Measurements from ENCODE around the gene MAN2A1. TPM values are rescaled to one million over a fixed set of nuclear protein-coding genes. Genes with fewer than 3 reads are reported as not detected.

The MAN2A1 gene
- total RNA-seq, 1 experiment from 2014 or later: 51.0 TPM

DNA sequence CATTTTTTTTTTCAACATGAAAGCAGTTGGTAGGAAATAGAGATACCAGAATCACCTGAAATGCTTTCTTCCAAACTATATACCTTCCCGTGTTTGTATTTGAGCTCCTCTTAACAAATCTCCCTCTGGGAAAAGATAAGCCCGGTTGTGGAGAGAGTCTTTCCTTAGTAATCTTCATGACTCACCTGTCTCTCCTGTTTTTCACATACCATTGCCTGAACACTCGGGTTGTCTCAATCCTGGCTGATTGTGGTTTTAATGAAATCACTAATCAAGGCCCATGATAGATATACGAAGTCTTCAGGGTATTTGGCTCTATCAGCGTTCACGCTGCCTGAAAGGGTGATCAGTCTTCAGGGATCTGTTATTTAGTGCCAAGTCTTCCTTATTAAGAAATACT, 136.7 kb downstream of the MAN2A1 start:
- Histone ChIP-seq H3K36me3 (ENCODE audit: control insufficient read depth, insufficient read depth, low read length) (no peaks in the 10 kb centered on the region; the same call in 1 of the 2 replicates), H3K4me1 (ENCODE audit: control insufficient read depth, insufficient read depth, low read length) (no peaks in the 10 kb centered on the region), H3K4me3 (ENCODE audit: low read depth in 2 of 2, low read length in 2 of 2) (no peak overlapping the region), H3K27ac (ENCODE audit: low read length) (no peak overlapping the region), H3K9me3 (ENCODE audit: control insufficient read depth, insufficient read depth, low read depth, low read length) (no peaks in the 10 kb centered on the region), H3K27me3 (ENCODE audit: control insufficient read depth, insufficient read depth, low read length) (no peaks in the 10 kb centered on the region)
- intact Hi-C loops (cut with micrococcal nuclease; ENCODE audit: unreplicated experiment): no loop called here
- in situ Hi-C loops (cut with HindIII; ENCODE audit: low pct_unique_long_range_greater_than_20kb, low sequenced_read_pairs): no loop called here
- ATAC-seq (no peak), DNase-seq (ENCODE audit: low read depth, low spot score) (no peak)
- TF ChIP-seq POLR2AphosphoS5 (IDR thresholded peaks at IDR 0.05; ENCODE audit: low read depth, low read length) (no peak), CTCF (IDR thresholded peaks at IDR 0.05) (no peak), TCF7L2 (IDR thresholded peaks at IDR 0.05; ENCODE audit: low read depth, low read length) (no peak), SIN3A (IDR thresholded peaks at IDR 0.05; ENCODE audit: borderline replicate concordance, insufficient read depth, low read depth, low read length) (no peak)
- TF ChIP-seq, protein P1, sequence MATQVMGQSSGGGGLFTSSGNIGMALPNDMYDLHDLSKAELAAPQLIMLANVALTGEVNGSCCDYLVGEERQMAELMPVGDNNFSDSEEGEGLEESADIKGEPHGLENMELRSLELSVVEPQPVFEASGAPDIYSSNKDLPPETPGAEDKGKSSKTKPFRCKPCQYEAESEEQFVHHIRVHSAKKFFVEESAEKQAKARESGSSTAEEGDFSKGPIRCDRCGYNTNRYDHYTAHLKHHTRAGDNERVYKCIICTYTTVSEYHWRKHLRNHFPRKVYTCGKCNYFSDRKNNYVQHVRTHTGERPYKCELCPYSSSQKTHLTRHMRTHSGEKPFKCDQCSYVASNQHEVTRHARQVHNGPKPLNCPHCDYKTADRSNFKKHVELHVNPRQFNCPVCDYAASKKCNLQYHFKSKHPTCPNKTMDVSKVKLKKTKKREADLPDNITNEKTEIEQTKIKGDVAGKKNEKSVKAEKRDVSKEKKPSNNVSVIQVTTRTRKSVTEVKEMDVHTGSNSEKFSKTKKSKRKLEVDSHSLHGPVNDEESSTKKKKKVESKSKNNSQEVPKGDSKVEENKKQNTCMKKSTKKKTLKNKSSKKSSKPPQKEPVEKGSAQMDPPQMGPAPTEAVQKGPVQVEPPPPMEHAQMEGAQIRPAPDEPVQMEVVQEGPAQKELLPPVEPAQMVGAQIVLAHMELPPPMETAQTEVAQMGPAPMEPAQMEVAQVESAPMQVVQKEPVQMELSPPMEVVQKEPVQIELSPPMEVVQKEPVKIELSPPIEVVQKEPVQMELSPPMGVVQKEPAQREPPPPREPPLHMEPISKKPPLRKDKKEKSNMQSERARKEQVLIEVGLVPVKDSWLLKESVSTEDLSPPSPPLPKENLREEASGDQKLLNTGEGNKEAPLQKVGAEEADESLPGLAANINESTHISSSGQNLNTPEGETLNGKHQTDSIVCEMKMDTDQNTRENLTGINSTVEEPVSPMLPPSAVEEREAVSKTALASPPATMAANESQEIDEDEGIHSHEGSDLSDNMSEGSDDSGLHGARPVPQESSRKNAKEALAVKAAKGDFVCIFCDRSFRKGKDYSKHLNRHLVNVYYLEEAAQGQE (IDR thresholded peaks at IDR 0.05; ENCODE audit: insufficient read depth in 1 of 2, low read depth in 2 of 2, low read length in 1 of 2): no peak
- CTCF ChIA-PET: no interaction called here
- BruUV-seq (replicated peaks): no TSS peak
- POLR2A ChIA-PET: no interaction called here

- BruUV-seq (replicated peaks): no TSS peak
- H3K36me3 ChIP-seq (ENCODE audit: control insufficient read depth, insufficient read depth, low read length): no peaks in the 10 kb centered on the region
- TF ChIP-seq SIN3A (IDR thresholded peaks at IDR 0.05; ENCODE audit: borderline replicate concordance, insufficient read depth, low read depth, low read length) (no peak), CTCF (IDR thresholded peaks at IDR 0.05) (no peak), TCF7L2 (IDR thresholded peaks at IDR 0.05; ENCODE audit: low read depth, low read length) (no peak), POLR2AphosphoS5 (IDR thresholded peaks at IDR 0.05; ENCODE audit: low read depth, low read length) (no peak)
- TF ChIP-seq, protein P1 (IDR thresholded peaks at IDR 0.05; ENCODE audit: insufficient read depth in 1 of 2, low read depth in 2 of 2, low read length in 1 of 2): no peak
- H3K27ac ChIP-seq (ENCODE audit: low read length): no peak overlapping the region
- no peaks in the 10 kb centered on the region for H3K9me3 ChIP-seq (ENCODE audit: control insufficient read depth, insufficient read depth, low read depth, low read length)
- intact Hi-C loops (cut with micrococcal nuclease; ENCODE audit: unreplicated experiment): no loop called here
- DNase-seq (ENCODE audit: low read depth, low spot score): no peak
- H3K27me3 ChIP-seq (ENCODE audit: control insufficient read depth, insufficient read depth, low read length): no peaks in the 10 kb centered on the region
- CTCF ChIA-PET: no interaction called here
- H3K4me3 ChIP-seq (ENCODE audit: low read depth in 2 of 2, low read length in 2 of 2): no peak overlapping the region
- no peaks in the 10 kb centered on the region for H3K4me1 ChIP-seq (ENCODE audit: control insufficient read depth, insufficient read depth, low read length)
- ATAC-seq: no peak
- in situ Hi-C loops (cut with HindIII; ENCODE audit: low pct_unique_long_range_greater_than_20kb, low sequenced_read_pairs): no loop called here
- POLR2A ChIA-PET: no interaction called here
These were observed 139.6 kb downstream of the MAN2A1 start for GRCh38 chr5:109829331-109829730.

Measured in Panc1 (cell line).